OCI-LY3 (cell line): ENCODE data around the gene TTC32.

ENCODE experiments used
- EZH2phosphoT487 ChIP-seq: fragments of 200-600 bp; shearing (Covaris generic); IDR thresholded peaks from 2 replicates; pipeline ENCODE4 v1.6.1; 2018; ENCODE audit warnings: antibody characterized with exemption, mixed run types, low read depth
- TF ChIP-seq, protein P1 (sequence below): fragments of 200-600, 300-600 bp; sonication (generic); IDR thresholded peaks from 2 replicates; pipeline ENCODE4 v1.5.1; 2014; ENCODE audit warnings: antibody characterized with exemption, low read length, low read depth

DNA sequence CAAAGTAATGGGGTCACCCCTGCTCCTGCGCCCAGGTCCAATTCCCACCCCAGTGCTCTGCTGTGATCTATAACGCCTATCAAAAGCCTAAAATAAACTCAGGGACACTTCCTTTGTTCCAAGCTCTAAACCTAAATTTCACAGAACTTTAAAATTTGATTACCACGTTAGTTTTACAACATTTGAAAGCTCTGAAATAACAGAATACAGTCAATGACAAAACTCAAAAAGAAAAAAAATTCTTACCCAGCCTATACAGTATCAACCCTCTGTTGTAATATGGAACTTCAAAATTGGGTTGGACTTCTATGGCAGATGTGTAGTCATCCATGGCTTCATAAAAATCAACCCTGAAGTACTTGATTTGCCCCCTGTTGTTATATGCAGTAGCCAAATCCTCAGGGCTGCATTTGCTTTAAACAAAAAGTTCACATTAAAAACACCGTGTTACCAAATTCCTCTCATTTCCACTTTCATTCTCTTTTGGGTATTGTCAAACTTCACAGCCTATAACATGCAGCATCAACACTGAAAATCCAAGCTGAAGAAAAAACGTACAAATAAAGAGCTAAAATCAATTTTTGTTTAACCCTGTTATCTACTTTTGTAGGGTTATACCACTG lies 4.0 kb downstream of the TTC32 start:
- TF ChIP-seq, protein P1, sequence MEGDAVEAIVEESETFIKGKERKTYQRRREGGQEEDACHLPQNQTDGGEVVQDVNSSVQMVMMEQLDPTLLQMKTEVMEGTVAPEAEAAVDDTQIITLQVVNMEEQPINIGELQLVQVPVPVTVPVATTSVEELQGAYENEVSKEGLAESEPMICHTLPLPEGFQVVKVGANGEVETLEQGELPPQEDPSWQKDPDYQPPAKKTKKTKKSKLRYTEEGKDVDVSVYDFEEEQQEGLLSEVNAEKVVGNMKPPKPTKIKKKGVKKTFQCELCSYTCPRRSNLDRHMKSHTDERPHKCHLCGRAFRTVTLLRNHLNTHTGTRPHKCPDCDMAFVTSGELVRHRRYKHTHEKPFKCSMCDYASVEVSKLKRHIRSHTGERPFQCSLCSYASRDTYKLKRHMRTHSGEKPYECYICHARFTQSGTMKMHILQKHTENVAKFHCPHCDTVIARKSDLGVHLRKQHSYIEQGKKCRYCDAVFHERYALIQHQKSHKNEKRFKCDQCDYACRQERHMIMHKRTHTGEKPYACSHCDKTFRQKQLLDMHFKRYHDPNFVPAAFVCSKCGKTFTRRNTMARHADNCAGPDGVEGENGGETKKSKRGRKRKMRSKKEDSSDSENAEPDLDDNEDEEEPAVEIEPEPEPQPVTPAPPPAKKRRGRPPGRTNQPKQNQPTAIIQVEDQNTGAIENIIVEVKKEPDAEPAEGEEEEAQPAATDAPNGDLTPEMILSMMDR = no peak
- no peak for TF ChIP-seq EZH2phosphoT487
